A673 (cell line): ENCODE data around the gene MYO1H.

Experiments
- EZH2 ChIP-seq: fragments of 200-600 bp; sonication (generic); IDR thresholded peaks from 2 replicates; pipeline ENCODE4 v1.6.1; 2017; ENCODE audit warnings: borderline replicate concordance, low read depth, mild to moderate bottlenecking, mixed read lengths, antibody characterized with exemption, low read length; ENCODE audit not compliant: poor library complexity, severe bottlenecking
- TF ChIP-seq, protein P1 (sequence below): fragments of 300-800, 200-600 bp; sonication (generic); conservative IDR thresholded peaks from 2 replicates; pipeline ENCODE4 v1.5.1; 2017; ENCODE audit warnings: low read depth, mild to moderate bottlenecking, antibody characterized with exemption, low read length, moderate library complexity, mixed read lengths

DNA sequence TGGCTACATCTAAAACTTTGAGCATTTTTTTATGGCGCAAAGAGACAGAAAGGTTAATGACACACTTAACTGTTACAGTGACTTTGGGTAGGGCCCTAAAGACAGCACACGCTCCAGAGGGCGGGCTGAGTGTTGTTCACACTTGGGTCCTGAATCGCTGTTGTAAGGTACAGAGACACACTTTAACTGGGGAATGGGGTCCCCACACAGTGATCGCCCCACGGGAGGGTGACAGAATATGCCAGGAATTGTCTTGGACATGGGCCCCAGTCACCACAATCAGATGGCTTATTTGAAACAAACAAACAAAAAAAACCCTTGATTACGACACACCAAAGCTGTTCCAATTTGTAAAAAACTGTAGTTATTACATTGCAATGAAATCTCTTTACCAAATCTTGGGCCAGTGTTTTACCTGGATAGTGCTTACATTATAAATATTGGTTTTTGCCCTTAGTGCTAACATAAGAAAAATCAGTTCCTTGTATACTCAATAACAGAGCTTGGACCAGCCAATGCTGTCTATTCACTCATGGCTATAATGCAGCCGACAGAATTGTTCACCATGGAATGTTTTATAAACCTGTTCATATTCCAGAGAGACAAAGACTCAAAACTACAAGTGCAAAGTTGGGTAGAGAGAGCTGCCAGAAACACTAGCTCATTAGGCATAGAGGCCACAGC is 101.1 kb downstream of the MYO1H start:
- TF ChIP-seq, protein P1, sequence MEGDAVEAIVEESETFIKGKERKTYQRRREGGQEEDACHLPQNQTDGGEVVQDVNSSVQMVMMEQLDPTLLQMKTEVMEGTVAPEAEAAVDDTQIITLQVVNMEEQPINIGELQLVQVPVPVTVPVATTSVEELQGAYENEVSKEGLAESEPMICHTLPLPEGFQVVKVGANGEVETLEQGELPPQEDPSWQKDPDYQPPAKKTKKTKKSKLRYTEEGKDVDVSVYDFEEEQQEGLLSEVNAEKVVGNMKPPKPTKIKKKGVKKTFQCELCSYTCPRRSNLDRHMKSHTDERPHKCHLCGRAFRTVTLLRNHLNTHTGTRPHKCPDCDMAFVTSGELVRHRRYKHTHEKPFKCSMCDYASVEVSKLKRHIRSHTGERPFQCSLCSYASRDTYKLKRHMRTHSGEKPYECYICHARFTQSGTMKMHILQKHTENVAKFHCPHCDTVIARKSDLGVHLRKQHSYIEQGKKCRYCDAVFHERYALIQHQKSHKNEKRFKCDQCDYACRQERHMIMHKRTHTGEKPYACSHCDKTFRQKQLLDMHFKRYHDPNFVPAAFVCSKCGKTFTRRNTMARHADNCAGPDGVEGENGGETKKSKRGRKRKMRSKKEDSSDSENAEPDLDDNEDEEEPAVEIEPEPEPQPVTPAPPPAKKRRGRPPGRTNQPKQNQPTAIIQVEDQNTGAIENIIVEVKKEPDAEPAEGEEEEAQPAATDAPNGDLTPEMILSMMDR, result no peak
- no peak for TF ChIP-seq EZH2
